Posterior vena cava (tissue), 2 donors: Measurements from ENCODE around the gene MAD1L1. TPM values are rescaled to one million over a fixed set of nuclear protein-coding genes. Genes with fewer than 3 reads are reported as not detected.

Source experiments
- microRNA-seq, 2 donors: library from miRNA; unstranded; fragments of <30 nt; microRNA quantifications; one replicate each; pipeline ENCODE4 v1.2.0, GENCODE V29; 2020 to 2021; ENCODE audit warnings: borderline microRNAs expressed in 2 of 2
- total RNA-seq, 2 donors: library from RNA; stranded (reverse); fragmentation: NEBNext Ultra II Directional; extraction: Animal tissue kit (Norgen Biotek cat#: 25700); gene quantifications; one replicate each; pipeline ENCODE4 v1.2.1, GENCODE V29; 2021
- donor health status: DM: yes; HTN: yes; CAD: no.
- donor health status: DM: yes; HTN: yes; CAD: no.

Gene MAD1L1
- total RNA-seq, 2 donors from 2014 or later: 17.3 to 24.7 TPM

Small RNA genes within 50 kb of the gene (microRNA-seq; reads per million reads assigned to microRNA genes)
- gene MIR4655 (0 reads per million in 2 donors), gene MIR6836 (0 reads per million in 2 donors)

Other genes with a start within 250 kb of the MAD1L1 start
- 10 to 100 TPM; 12.3 to 15.6 TPM for gene MRM2, start 9.3 kb upstream of the MAD1L1 start, total RNA-seq
- 10 to 100 TPM; 12.4 to 18.6 TPM for gene NUDT1, start 9.3 kb upstream of the MAD1L1 start, total RNA-seq
- gene SNX8, start 81.5 kb upstream of the MAD1L1 start, total RNA-seq: 10 to 100 TPM; 34.2 to 35.9 TPM
- 10 to 100 TPM; 78.1 to 90.1 TPM for gene EIF3B, start 121.9 kb upstream of the MAD1L1 start, total RNA-seq
- 10 to 100 TPM; 21.4 to 28.3 TPM for gene CHST12, start 170.7 kb upstream of the MAD1L1 start, total RNA-seq
- gene GRIFIN, start 243.5 kb upstream of the MAD1L1 start, total RNA-seq: not detected